Thyroid gland (tissue), 4 donors: ENCODE results near the gene MYL11. TPM values are rescaled to one million over a fixed set of nuclear protein-coding genes. Genes with fewer than 3 reads are reported as not detected.
A peak's percentile ranks its signal among the peaks of the same experiment; 100 is the strongest.
"Not testable (repeated sequence)": the region's sequence is repeated elsewhere in the genome, so short reads cannot be mapped to it uniquely, and the experiment has no call there.

Source experiments
- DNase-seq, 2 donors: peaks; one replicate each; pipeline ENCODE4 v3.0.0-alpha.2; 2019
- H3K27ac ChIP-seq, 3 donors: fragments of 200-600 bp; sonication (generic); 1 replicate in 2 of 3; 2 replicates in 1 of 3; pipeline ENCODE4 v1.5.1; 2016 to 2019; ENCODE audit warnings: mild to moderate bottlenecking in 1 of 3, moderate library complexity in 1 of 3
- H3K27me3 ChIP-seq: fragments of 200-600 bp; sonication (generic); one replicate; pipeline ENCODE4 v1.5.1; 2019
- H3K36me3 ChIP-seq, 2 donors: fragments of 200-600 bp; sonication (generic); one replicate each; pipeline ENCODE4 v1.5.1; 2016 to 2019
- H3K4me1 ChIP-seq, 2 donors: fragments of 200-600 bp; sonication (generic); one replicate each; pipeline ENCODE4 v1.5.1; 2017 to 2019
- H3K4me3 ChIP-seq, 3 donors: fragments of 200-600 bp; sonication (generic); replicated peaks in 1 of 3; 1 replicate in 2 of 3; 2 replicates in 1 of 3; pipeline ENCODE4 v1.5.1; 2016; ENCODE audit warnings: mild to moderate bottlenecking in 1 of 3
- H3K9me3 ChIP-seq: fragments of 200-600 bp; sonication (generic); one replicate; pipeline ENCODE4 v1.5.1; 2017
- POLR2A ChIP-seq, 2 donors: fragments of 450-650 bp; IDR thresholded peaks; one replicate each; pipeline ENCODE4 v1.6.1; 2017; ENCODE audit warnings: antibody characterized with exemption in 2 of 2, mild to moderate bottlenecking in 2 of 2, moderate library complexity in 1 of 2
- WGBS, 2 donors: methylation state at CpG; one replicate each; pipeline ENCODE4 v1.1.5; 2017; 5-methylcytosine and 5-hydroxymethylcytosine counted together
- intact Hi-C: fragments of 100-400 bp; cut with DNase I; formaldehyde crosslinking; loops from one replicate; pipeline ENCODE4 v1.15.1; 2023
- total RNA-seq, 4 donors: library from RNA; depleted of rRNA; stranded (reverse); fragments of >200 nt; gene quantifications; one replicate each; pipeline ENCODE4 v1.2.3, GENCODE V29; 2016
- TF ChIP-seq, protein P1 (sequence below), 6 experiments: fragments of 200-600 bp in 3 of 6; fragments of 450-650 bp in 3 of 6; sonication (generic) in 3 of 6; IDR thresholded peaks; one replicate each; pipeline ENCODE4 v1.5.1; 2016 to 2019; ENCODE audit warnings: antibody characterized with exemption in 6 of 6, mild to moderate bottlenecking in 2 of 6, inconsistent platforms in 1 of 6, moderate library complexity in 1 of 6

Gene MYL11, protein sequence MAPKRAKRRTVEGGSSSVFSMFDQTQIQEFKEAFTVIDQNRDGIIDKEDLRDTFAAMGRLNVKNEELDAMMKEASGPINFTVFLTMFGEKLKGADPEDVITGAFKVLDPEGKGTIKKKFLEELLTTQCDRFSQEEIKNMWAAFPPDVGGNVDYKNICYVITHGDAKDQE
- not detected for total RNA-seq

DNA sequence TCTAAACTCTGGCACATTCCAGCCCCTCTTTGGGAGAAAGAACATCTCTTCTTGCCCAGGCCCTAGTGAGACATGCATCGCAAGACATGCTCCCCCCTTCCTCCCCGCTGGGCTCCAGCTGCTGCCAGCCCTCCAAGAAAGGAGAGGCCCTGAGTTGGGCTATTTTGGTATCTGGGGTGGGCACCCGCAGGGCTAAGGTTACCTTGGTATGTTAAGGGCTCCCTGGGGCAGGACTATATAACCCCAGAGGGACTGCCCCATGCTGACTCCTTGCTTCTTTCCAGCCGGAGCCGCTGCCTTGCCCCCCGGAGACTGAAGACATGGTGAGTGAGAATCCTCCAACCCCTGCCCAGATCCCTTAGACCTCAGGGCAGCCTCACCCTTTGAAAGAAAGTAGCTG lies at the start of gene MYL11:
TSS of gene MYL11 (plus strand) at position 265 of the 400 bp plus-strand sequence. CDS start at position 321, 56 bp downstream.
- DNase-seq = no peak
- Histone ChIP-seq H3K27me3 (no peaks in the 10 kb centered on the region), H3K4me3 (no peak within 1 kb of the TSS), H3K27ac (no peak within 1 kb of the TSS), H3K36me3 (no peaks in the 10 kb centered on the region), H3K9me3 (no peaks in the 10 kb centered on the region), H3K4me1 (peaks cover 12 to 21% of the 10 kb centered on the region in 2 donors)
- TF ChIP-seq, protein P1, sequence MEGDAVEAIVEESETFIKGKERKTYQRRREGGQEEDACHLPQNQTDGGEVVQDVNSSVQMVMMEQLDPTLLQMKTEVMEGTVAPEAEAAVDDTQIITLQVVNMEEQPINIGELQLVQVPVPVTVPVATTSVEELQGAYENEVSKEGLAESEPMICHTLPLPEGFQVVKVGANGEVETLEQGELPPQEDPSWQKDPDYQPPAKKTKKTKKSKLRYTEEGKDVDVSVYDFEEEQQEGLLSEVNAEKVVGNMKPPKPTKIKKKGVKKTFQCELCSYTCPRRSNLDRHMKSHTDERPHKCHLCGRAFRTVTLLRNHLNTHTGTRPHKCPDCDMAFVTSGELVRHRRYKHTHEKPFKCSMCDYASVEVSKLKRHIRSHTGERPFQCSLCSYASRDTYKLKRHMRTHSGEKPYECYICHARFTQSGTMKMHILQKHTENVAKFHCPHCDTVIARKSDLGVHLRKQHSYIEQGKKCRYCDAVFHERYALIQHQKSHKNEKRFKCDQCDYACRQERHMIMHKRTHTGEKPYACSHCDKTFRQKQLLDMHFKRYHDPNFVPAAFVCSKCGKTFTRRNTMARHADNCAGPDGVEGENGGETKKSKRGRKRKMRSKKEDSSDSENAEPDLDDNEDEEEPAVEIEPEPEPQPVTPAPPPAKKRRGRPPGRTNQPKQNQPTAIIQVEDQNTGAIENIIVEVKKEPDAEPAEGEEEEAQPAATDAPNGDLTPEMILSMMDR (IDR thresholded peaks at IDR 0.05) = no peak
- TF ChIP-seq POLR2A (IDR thresholded peaks at IDR 0.05) = no peak
- intact Hi-C loops = no loop called here
- WGBS, 2 donors = 90 to 96% methylated on average over 4 to 6 of the region's 6 CpGs

DNA sequence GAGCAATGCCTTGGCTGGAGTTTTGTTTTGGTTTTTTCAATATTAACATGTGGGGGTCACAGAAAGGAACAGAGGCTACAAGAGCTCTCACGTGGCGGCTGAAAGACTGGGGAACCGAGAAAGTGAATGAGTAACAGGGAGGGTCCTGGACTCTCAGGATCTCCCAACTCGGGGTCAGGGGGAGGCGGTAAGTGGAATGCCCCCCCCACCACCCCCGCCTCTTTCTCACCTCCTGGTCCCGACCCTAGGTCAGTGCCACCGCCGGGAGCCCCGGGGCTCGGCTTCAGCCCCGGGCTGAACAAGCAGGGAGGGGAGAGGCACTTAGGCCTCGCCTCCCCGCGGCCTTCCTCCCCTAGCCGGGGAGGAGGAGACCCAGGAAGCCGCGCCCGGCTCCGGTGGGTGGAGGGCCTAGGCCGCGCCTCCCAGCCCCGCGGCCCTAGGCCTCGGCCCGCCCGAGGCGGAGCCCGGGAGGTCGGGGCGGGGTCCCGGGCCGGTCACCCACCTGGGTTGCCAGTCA lies 40.1 kb upstream of the MYL11 start:
- Histone ChIP-seq H3K27ac (peak overlapping the region; percentile 77 to 96 (median 84)), H3K4me3 (peak overlapping the region in 2 of 3 donors; percentile 46 to 80)
- H3K9me3 ChIP-seq, H3K36me3 ChIP-seq, H3K27me3 ChIP-seq, intact Hi-C loops, H3K4me1 ChIP-seq: not testable (repeated sequence)
- WGBS, 2 donors = 0% methylated on average over 6 to 7 of the region's 33 CpGs
- DNase-seq = peak; percentile 88

DNA sequence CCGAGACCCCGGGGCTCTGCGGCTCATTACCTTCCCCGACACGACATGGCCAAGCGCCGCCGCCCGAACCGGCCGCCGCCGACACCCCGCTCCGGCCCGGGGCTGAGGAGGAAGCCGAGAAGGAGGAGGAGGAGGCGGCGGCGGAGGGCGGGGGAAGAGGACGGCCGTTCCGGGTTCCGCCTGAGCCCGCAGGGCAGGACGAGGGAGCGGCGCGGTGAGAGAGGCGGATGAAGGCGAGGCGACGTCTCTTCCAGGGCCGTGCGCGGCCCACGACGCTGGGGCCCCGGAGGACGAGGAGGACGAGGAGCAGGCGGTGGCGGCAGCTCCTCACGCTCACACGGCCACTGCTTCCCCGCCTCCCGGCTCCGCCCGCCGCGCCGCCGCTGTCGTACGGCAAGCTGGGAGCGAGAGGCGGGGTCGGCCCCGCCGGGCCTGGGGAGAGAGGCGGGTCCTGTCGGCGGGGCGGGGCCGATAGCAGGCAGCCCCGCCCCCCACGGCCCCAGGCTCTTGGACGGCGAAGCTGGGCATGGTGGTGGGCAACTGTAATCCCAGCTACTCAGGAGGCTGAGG lies 39.5 kb upstream of the MYL11 start:
- DNase-seq = peak; percentile 86
- WGBS, 2 donors = 0% methylated on average over 13 to 48 of the region's 70 CpGs
- TF ChIP-seq POLR2A (IDR thresholded peaks at IDR 0.05) = peak; percentile 13 to 94

DNA sequence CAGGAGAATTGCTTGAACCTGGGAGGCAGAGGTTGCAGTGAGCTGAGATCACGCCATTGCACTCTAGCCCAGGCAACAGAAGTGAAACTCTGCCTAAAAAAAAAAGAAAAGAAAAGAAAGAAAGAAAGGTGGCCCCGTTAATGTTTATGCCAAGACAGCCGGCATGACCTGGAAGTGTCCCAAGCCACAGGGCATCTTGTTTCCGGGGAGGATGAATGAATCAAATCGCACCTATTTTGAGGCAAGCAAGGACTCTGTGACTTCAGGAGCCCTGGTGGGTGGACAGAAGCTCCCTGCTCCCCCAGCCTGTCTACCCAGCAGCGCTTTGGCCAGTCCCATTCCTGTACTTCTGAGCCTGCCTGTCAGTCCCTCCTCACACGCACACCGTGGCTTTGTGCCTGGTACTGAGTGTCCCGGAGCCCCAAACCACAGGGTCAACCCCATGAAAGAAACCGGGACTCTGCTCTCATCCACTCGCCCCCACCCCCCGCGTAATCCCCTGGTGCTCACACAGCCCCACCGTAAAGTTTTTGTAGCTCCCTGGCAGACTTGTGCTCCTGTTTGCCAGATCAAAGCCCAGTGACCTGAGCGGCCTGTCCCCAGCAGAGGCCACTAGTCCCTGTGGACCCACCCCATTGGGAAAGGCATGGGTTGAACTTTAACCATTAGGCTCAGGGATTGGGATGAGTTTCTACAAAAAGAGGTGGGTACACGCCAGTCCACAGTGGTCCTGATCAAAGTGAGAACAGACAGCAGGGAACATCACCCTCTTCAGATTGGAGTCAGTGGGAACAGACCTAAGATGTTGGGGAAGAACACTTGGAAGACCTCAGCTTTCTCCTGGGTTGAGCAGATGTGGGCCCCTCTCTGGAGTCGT lies 38.8 kb upstream of the MYL11 start:
- Histone ChIP-seq H3K36me3 (no peaks in the 10 kb centered on the region), H3K27me3 (no peaks in the 10 kb centered on the region), H3K4me3 (peak overlapping the region in 2 of 3 donors; percentile 35 to 80), H3K27ac (peak overlapping the region in 2 of 3 donors; percentile 84 to 96), H3K4me1 (peaks cover 6% of the 10 kb centered on the region in 2 donors), H3K9me3 (no peaks in the 10 kb centered on the region)
- WGBS, 2 donors = 54 to 63% methylated on average over 14 to 17 of the region's 17 CpGs
- intact Hi-C loops = no loop called here
- DNase-seq = peak in 1 of 2 donors; percentile 31
- TF ChIP-seq, protein P1 (IDR thresholded peaks at IDR 0.05) = no peak
- no peak for TF ChIP-seq POLR2A (IDR thresholded peaks at IDR 0.05)

More for the DNA sequence above, 39.5 kb upstream of the MYL11 start:
- H3K27me3 ChIP-seq, H3K4me1 ChIP-seq, H3K9me3 ChIP-seq, H3K36me3 ChIP-seq, intact Hi-C loops: not testable (repeated sequence)
- peak overlapping the region; percentile 77 to 96 (median 84) for H3K27ac ChIP-seq
- H3K4me3 ChIP-seq = peak overlapping the region in 2 of 3 donors; percentile 46 to 80

DNA sequence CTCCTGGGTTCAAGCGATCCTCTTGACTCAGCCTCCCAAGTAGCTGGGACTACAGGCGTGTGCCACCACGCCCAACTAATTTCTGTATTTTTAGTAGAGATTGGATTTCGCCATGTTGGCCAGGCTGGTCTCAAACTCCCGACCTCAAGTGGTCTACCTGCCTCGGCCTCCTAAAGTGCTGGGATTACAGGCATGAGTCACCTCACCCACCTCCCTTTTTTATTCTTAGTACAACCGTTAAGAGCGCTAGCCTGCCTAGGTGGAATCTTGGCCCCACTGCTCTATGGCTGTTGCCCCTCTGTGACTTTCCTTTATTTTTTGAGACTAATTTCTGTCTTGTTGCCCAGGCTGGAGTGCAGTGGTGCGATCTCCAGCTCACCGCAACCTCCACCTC lies 36.6 kb upstream of the MYL11 start:
- H3K9me3 ChIP-seq, DNase-seq, H3K4me1 ChIP-seq, H3K4me3 ChIP-seq, H3K27ac ChIP-seq, intact Hi-C loops, H3K27me3 ChIP-seq, H3K36me3 ChIP-seq: not testable (repeated sequence)
- WGBS, 2 donors = 88 to 94% methylated on average over 10 of the region's 10 CpGs

DNA sequence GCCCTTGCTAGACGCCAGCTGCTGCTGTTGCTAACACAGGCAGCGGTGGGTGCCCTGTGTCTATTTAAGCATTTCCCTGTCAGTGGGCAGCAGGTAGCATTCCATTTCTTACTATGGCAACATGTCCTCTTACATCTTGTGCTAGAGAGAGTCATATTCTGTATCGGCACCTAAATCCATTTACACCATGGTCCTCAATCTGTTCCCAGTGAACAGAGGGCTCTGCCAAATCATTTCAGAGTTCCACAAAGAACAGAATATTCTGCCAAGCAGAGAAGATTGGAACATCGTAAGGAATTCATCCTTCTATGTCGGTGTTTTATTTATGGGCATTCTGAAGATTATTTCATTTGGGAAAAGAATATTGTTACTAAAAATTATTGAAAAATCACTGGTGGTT lies 35.9 kb upstream of the MYL11 start:
- H3K9me3 ChIP-seq, H3K4me3 ChIP-seq, H3K27me3 ChIP-seq, intact Hi-C loops, H3K27ac ChIP-seq, H3K36me3 ChIP-seq, H3K4me1 ChIP-seq, DNase-seq: not testable (repeated sequence)
- WGBS, 2 donors = 76 to 88% methylated on average over 4 to 5 of the region's 5 CpGs
